Inflammatory macrophage (primary cell): ENCODE measurements around the gene GAN.
"Not testable (repeated sequence)": the region's sequence is repeated elsewhere in the genome, so short reads cannot be mapped to it uniquely, and the experiment has no call there.

Experiments
- DNase-seq, 2 donors: peaks; one replicate each; pipeline ENCODE4 v3.0.0-alpha.2; 2020 to 2022

Gene GAN

GRCh38 chr16:81401035-81401950 is 86.5 kb downstream of the GAN start:
- DNase-seq: no peak

- no peak for DNase-seq
Measured at GRCh38 chr16:81403208-81403600, 88.4 kb downstream of the GAN start.

DNA sequence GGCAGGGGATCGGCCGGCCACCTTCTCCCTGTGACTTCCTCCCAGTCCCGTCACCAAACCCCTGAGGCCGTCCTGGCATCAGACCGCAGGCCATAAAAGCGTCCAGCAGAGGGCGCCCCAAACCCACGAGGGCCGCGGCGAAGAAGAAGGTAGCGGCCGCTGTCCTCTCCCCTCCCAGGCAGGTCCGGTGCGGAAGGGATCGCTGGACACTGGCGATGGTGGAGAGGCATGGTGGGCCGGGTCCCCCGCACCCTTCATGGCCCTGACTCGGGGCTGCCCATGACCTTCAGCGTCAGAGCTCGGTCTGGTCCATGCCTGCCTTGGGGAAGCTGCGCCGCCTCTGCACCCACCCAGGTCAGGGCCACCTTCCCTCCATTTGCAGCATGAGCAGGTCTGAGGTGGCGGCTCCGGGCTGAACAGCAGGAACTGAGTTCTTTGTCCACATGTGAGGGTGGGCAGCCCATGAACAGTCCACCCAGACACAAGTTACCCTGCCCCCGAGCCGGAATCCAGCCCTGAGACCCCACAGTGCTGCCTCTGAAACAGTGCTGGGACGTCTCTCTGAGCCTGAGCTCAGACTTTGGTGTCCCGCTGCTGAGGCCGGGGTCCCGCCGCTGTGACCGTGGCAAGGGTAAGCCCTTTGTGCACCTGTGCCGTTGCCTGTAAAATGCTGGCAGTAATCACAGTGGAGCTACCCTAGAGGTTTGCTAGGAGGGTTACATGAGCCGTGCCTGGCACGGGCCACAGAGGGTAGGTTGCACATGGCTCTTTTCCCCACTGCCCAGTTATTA is 89.0 kb downstream of the GAN start:
- peak; percentile 87 to 89 for DNase-seq

DNA sequence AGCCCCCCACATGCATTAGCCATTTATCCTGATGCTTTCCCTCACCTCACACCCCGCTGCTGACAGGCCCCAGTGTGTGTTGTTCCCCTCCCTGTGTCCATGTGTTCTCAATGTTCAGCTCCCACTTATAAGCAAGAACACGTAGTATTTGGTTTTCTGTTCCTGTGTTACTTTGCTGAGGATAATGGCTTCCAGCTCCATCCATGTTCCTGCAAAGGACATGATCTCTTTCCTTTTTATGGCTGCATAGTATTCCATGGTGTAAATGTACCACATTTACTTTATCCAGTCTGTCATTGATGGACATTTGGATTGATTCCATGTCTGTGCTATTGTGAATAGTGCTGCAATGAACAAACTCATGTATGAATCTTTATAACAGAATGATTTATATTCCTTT is 90.2 kb downstream of the GAN start:
- not testable (repeated sequence) for DNase-seq

DNA sequence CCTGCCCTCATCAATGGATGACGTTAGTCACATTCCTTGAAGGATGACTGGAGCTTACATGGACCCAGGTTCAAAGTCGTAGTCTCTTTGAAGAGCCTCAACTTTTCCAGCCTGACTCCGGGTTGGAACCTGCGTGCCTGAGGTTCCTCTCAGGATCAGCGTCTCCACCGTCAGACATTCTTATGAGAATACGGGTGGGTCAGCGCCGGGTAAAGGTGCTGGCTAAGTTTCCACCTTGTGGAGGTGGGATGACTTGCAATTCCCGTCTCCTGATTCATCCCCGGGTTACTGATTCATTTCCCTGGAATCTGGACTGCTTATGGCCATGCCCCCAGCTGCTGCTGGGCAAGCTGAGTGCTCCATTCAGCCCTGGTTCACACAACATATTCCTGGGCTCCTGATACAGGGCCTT is 90.9 kb downstream of the GAN start:
- DNase-seq: no peak

- no peak for DNase-seq
Measured at GRCh38 chr16:81408409-81408950, 93.7 kb downstream of the GAN start.

GRCh38 chr16:81409016-81409556 is 94.3 kb downstream of the GAN start:
- DNase-seq: no peak

- DNase-seq: no peak
Measured at GRCh38 chr16:81410643-81411293, 96.0 kb downstream of the GAN start.

- no peak for DNase-seq
Measured at GRCh38 chr16:81413245-81413990, 98.7 kb downstream of the GAN start.

DNA sequence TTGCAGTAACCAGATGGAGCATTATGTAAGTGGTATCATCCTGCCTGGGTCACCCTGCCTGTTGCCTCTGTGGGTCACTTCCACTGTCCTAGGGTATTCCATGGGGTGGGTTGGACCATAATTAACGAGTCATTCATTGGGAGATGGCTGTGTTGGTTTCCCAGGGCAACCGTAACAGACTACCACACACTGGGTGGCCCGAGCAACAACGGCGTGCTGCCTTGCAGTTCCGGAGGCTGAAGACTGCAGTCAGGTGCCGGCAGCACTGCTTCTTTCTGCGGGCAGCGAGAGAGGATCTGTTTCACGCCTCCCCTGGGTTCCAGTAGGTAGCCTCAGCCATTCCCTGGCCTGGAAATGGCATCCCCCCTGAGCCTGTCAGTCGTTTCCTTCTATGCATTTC is 101.0 kb downstream of the GAN start:
- no peak for DNase-seq

DNA sequence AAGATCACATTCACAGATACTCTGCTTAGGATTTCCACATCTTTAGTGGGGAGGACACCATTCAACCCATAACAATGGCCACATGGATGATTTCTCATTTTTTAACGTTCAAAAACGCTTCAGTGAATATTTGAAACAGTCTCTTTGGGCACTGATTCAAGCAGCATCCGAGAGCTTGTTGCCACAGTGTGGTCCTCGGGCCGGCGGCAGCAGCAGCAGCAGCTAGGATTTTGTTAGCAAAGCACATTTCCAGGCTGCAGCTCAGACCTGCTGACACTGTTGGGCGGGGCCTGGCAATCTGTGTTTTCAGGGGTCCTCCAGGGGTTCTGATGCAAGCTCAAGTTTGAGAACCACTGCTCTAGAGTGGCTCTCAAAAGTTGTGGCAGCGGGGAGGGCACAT is 102.0 kb downstream of the GAN start:
- no peak for DNase-seq

DNA sequence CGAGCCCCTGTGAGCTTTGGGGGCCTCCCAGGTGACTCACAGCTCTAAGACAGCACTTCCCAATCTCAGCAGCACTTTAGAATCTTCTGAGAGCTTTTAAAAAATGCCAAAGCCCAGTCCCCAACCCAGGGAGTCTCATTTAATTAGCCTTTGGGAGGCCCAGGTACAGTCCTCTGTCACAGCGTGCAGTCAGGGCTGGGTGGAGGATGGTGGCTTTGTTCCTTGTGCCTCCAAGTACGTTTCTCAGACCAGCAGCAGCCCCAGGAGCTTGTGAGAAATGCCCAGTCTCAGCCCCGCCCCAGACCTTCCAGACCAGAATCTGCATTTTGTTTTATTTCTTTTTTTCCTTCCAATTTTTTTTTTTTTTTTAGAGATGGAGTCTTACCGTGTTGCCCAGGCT is 102.4 kb downstream of the GAN start:
- no peak for DNase-seq

DNA sequence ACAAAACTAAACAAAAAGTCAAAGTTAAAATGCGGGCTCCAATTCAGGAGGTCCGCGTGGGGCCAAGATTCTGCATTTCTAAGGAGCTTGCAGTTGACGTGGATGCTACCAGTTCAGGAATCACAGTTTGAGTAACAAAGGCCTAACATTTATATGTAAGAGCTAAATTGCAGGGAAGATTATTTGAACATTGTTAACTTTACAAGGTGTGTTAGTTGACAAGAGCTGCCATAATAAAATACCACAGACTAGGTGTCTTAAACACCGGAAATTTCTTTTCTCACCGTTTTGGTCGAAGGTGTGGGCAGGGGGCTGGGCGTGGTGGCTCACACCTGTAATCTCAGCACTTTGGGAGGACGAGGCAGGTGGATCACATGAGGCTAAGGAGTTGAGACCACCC is 105.0 kb downstream of the GAN start:
- no peak for DNase-seq

DNA sequence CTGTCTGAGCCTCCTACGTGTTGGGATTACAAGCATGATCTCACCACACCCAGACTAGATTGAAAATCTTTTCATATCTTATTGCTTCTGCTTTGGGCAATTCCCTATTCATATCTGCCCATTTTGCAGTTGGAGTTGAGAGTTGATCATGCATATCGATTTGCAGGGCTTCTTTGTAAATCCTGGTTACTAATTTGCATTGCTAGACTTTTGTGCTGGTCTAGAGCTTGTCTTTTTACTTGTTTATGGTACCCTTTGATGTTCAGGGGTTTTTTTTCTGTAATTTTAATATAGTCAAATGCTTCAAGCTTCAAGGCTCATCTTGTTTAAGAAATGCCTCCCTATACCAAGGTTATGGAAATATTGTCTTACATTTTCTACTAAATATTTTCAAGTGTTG is 106.4 kb downstream of the GAN start:
- DNase-seq: no peak

DNA sequence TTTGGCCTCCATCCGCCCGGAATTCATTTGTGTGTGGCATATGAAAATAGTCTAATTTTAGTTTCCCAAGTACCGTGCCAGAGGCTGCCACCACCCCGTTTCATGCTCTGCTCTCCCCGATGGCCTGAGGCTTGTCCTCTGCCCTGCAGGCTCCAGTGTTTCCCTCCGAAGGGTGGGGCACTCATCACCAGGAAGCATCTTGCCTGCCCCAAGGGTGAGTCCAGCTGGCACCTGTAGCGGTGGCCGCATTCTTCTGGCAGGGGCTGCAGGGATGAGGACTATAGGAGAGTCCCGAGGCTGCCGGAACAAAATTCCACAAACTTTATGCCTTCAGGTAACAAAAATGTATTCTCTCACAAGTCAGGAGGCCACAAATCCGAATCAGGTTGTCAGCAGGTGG is 106.8 kb downstream of the GAN start:
- no peak for DNase-seq

DNA sequence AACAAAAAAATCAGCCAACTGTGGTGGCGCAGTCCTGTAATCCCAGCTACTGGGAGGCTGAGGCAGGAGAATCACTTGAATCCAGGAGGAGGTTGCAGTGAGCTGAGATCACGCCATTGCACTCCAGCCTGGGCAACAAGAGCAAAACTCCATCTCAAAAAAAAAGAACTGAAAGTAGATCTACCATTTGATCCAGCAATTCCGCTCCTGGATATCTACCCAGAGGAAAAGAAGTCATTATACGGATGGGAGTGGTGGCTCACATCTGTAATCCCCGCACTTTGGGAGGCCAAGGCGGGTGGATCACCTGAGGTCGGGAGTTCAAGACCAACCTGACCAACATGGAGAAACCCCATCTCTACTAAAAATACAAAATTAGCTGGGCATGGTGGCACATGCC is 107.4 kb downstream of the GAN start:
- not testable (repeated sequence) for DNase-seq

- peak; percentile 73 to 84 for DNase-seq
Measured at GRCh38 chr16:81424771-81425170, 110.0 kb downstream of the GAN start.

DNA sequence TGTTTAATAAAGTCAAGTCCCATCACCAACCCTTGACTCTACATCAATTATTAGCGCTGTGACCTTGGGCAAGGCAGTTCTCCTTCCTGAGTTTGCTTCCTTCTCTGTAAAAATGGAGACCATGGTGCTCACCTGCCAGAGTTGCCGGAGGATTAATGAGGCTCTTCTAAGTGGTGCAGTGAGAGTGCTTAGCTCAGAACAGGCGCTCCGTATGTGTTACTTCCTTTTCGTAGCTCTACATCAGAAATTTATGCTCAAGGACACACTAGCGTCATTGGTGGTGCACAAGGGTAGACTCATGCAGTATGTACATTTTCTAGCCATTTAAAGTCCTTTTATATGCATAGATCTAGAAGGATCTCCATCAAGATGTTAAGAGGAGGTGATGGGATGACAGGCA is 112.5 kb downstream of the GAN start:
- DNase-seq: no peak

DNA sequence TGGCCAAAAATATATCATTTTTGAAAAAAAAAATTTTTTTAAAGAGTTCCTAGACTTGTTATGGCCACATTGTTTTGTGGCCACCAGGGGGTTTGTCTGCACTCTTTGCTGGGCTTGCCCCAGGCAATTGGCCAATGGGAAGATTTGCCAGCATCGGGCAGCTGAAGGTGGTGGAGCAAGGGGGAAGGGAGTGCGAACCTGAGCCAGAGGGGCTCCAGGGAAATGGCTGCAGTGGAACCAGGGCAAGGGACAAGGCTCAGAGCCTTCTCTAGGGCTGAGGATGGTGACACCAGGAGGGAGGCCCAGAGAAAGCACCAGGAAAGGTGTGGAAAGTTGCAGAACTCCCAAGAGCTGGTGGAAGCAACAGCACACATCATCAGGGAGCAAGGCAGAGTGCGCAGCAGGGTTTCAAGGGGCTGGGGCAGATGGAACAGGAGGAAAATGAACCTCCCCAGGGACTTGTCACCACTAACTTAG is 114.3 kb downstream of the GAN start:
- DNase-seq: peak; percentile 55 to 69

DNA sequence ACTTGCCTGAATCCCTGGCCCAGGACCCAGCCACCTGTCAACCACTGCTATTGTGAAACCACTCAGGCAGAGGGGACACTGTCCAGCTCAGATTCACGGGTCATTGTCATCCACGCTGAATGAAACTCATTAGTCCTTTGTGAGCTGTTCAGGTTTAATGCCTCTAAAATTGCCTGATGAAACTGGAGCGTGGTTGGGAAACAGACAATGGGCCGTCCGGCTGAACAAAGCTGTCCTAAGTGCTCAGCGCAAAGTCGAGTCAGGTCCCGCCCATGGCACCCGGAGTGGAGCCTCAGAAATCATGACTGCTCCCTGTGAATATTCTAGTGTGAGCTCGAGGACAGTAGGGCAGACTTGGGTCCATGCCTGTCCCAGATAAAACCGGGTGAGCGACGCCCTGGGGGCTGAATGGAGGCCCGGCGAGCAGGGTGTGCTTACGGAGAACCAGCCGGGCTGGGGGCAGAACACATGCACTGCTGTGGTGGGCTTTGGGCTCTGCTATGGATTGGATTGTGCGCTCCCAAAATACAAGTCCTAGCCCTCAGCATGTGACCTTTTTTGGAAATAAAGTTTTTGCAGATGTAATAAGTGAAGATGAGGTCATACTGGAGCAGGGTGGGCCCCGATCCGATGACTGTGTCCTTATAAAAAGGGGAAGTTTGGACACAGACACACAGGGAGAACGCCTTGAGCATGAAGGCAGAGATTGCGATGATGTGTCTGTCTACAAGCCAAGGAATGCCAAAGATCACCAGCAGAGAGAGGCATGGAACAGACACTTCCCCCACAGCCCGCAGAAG is 117.0 kb downstream of the GAN start:
- peak; percentile 92 to 95 for DNase-seq
